Subcutaneous adipose tissue (tissue), 4 donors: ENCODE data around the gene WDR64. TPM values are rescaled to one million over a fixed set of nuclear protein-coding genes. Genes with fewer than 3 reads are reported as not detected.

ENCODE experiments used
- CTCF ChIP-seq: fragments of 450-650 bp; IDR thresholded peaks from one replicate; pipeline ENCODE4 v1.5.1; 2016; ENCODE audit warnings: low read depth, mild to moderate bottlenecking, control low read depth, antibody characterized with exemption, moderate library complexity
- total RNA-seq, 4 donors: library from RNA; depleted of rRNA; stranded (reverse); fragments of >200 nt; gene quantifications; one replicate each; pipeline ENCODE4 v1.1.0, GENCODE V29; 2016

WDR64 gene
- total RNA-seq, 4 donors from 2014 or later: not detected

DNA sequence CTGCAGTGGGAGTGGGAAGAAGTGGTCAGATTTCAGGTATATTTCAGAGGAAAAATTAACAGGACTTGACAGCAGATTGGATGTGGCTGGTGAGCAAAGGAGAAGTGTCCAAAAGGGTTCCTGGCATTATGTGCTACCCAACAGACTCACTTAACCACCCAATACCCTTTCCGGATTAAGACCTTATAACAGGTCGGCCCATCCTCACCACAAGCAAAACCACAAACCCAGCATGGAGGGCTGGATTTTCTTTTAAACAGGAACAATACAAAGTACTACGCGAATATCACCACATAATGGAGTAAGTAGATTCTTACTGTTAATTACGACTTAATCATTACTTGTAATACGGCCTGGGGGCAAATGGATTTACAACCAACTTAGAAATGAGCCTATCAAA, 59.2 kb downstream of the WDR64 start:
- no peak for TF ChIP-seq CTCF

- TF ChIP-seq CTCF: no peak
Observed at GRCh38 chr1:241713316-241713715, 61.2 kb downstream of the WDR64 start.

- no peak for TF ChIP-seq CTCF
Observed at GRCh38 chr1:241714321-241715218, 62.5 kb downstream of the WDR64 start.

GRCh38 chr1:241715435-241715834, 63.4 kb downstream of the WDR64 start:
- TF ChIP-seq CTCF: no peak

DNA sequence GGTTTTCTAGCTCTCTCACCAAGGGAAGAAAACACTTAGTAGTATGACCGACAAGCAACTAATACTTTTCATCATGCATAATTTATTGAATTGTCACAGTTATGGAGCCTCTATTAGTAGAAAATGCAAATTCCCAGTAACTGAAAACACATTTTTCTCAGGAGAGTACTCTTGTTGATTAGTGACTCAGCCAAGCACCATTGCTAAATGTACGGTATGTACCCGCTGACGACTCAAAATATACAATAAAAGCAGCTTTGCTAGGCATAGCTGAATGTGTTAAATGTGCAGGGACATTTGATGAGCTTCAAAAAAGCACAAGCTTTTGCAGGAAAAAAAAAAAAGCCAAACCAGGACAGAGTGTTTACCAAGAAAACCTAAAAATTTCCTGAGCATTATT, 63.9 kb downstream of the WDR64 start:
- no peak for TF ChIP-seq CTCF

- TF ChIP-seq CTCF: no peak
Observed at GRCh38 chr1:241716915-241717656, 65.0 kb downstream of the WDR64 start.

- no peak for TF ChIP-seq CTCF
Observed at GRCh38 chr1:241717975-241718374, 65.9 kb downstream of the WDR64 start.
